ENCODE data around the gene CCP110.
A peak's percentile ranks its signal among the peaks of the same experiment; 100 is the strongest.

CCP110 gene

DNA sequence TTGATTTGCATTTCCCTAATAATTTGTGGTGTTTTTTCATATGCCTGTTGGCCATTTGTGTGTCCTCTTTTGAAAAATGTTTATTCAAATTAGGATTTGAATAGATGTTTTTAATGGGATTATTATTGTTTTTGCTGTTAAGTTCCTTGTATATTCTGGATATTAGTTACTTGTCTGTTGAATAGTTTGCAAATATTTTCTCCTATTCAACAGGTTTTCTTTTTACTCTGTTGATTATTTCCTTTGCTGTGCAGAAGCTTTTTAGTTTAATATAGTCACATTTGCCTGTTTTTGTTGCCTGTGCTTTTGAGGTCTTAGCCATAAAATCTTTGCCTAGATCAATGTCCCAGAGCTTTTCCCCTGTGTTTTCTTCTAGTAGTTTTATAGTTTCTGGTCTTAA, 11.4 kb upstream of the CCP110 start:
- no peak for DNase-seq

- DNase-seq: peak; percentile 83
Measured at GRCh38 chr16:19513377-19514053, 10.2 kb upstream of the CCP110 start.

GRCh38 chr16:19515757-19516156, 8.0 kb upstream of the CCP110 start:
- DNase-seq: no peak

DNA sequence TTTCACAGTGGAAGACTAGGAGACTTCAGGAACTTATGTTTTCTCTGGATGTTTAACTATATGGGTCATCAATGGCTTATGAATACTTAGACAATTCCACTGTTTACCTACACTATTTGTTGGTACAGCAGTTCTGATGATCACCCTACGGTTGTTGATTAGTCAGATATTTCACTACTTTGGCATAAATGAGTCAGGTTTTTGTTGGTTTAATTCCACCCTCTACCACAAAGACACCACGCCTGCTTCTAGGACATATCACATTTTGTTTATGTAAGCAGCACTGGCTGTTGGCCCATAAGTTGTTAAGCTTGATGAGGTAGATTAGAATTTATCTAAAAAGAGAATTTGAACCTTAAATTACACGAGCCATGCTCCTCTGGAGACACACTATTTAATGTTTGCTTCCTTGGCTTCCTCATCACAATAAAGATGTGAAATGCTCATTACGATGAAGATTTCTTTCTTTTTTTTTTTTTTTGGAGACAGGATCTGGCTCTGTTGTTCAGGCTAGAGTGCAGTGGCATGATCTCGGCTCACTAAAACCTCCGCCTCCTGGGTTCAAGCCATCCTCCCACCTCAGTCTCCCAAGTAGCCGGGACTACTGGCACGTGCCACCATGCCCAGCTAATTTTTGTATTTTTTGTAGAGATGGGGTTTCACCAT, 6.2 kb upstream of the CCP110 start:
- DNase-seq: peak; percentile 80

DNA sequence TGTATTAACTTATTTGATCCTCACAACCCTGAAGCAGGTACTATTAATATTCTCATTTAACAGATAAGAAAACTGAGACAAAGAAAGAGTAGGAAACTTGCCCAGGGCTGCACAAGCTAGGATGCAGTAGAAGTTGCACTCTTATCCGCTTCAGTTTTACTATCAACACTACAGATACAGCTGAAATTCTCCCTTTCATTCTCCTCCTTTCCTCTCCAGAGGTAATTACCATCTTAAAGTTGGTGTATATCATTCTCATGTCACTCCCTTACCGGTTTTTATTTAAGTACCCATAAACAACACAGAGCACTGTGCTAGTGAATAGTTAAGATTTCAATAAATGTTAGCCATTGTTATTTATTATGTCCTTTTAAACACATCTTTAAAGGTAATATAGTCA, 5.4 kb upstream of the CCP110 start:
- DNase-seq: no peak

- peak; percentile 89 for DNase-seq
Measured at GRCh38 chr16:19520861-19521331, 2.8 kb upstream of the CCP110 start.

DNA sequence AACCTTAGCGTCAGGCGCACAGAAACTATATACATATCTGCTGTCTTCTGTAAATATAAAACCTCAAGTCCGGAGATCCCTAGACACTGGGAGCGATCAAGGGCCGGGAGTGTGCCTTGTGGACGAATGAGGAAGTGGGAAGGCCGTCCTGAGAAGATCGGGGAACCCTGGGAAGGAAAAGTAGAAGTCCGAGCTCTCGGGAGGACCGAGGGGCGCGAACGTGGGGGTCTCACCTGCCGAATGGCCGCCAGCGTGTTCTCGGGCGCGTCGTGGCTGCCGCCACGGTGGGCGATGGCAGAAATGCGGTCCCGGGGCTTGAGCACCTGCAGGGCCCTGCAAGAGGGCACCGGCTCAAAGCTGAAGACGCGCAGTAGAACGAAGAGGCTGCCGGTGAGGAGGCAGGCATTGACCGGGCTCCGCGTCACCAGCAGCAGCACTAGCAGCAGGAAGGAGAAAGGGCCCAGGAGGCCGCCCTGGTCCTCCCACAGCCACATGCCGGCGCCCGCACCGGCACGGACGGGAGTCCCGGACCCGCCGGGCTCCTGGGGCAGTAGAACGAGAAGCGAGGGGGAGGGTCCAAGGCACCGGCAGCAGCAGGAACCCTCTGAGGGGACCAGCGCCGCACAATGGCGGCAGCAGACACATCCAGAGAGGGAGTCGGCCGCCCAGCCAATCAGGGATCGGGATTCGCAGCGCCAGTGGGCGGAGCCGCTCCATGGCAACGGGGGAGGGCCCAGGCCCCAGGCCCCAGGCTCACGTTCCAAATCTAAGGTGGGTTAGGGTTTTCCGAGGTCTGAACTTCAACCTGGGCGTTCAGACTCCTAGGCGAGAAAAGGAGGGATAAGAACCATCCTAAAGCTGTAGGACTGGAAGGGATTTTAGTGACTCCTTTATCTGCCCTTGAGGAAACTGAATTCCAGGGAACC, 2.0 kb upstream of the CCP110 start, which contains the start of gene GDE1:
Gene GDE1, minus strand, starts transcription at position 628 of the 926 bp plus-strand sequence. Its CDS starts 134 bp downstream, at position 494.
- DNase-seq: peak; percentile 96

DNA sequence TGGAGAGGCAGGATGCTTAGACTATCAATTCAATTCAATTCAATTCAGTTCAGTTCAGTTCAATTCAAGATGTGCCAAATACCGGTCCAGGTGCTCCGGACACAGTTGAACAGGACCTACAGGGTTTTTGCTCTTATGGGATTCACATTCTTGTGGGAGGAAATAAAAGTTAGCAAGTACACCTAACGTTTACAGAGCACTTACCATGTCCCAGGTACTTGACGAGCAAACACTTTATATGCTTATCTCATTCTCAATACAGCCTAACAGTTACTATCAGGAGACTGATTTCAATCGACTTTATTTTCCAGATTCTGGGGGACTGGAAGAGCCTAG, 1.4 kb upstream of the CCP110 start:
- DNase-seq: no peak

DNA sequence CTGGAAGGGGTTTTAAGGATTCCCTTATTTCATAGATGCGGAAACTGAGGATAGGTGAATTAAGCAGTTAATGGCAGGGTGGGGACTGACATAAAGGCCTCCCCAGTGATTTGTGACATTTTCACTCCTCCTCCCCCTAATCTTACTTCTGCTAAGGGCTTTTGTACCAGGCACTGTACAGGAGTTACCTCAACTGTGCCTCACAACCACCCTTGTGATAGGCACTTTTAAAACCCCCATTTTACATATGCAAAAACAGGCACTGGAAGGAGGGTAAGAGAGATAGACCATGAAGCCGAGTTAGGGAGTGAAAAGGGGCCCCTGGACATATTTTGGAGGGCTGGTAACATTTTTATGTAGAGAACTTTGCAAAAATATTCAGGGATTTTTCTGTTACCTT, 982 bp upstream of the CCP110 start:
- peak; percentile 18 for DNase-seq

GRCh38 chr16:19523184-19523558, 571 bp upstream of the CCP110 start:
- no peak for DNase-seq

- DNase-seq: no peak
Measured at GRCh38 chr16:19524356-19524615, 544 bp downstream of the CCP110 start.

DNA sequence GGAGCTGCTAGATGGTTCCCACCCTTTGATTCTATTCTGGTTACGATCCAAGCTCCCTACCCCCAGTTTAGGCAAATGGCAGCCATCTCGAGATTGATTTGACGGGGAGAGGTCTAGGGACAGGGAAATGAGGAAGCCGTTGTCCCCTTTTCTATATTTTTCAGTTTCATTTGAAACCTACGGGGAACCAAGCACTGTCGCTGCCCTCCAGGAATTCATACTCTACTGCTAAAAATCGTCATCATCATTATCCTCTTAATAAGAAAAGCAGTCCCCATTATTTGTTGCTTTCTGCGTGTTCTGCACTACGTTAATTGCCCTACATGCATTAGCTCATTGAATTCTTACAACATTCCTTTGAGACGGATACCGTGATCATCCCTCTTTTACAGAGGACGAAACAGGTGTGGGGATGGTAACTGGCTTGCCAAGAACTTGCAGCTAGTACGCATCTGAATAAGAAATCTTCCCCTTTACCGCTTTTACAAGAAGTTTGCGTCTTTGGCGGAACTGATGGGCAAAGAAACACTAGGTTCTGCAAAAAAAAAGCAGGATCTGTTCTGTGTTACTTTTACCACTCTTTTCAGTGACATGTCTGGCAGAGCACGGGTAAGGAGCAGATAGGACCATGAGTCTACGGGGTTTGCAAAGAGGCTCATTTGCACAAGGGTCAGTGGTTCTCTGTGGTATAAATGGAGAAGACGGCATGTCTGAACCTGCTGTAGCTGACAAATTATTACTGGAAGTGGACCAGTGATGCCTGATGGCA, 1.1 kb downstream of the CCP110 start:
- DNase-seq: peak; percentile 58

DNA sequence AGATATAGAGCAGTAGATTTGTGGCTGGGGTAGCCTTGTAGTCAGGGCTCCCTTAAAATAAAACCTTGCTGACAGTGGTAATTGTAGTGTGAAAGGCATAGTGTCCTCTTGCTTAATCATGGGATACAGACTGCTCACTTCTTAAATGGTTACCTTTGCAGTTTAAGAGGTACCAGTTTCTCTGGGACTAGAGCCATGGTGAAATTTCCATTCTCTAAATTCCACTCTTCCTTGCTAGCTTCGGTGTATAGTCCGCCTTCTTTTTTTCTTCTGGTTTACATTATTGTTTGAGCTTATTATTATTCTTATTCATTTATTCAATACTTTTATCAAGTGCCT, 1.6 kb downstream of the CCP110 start:
- no peak for DNase-seq

DNA sequence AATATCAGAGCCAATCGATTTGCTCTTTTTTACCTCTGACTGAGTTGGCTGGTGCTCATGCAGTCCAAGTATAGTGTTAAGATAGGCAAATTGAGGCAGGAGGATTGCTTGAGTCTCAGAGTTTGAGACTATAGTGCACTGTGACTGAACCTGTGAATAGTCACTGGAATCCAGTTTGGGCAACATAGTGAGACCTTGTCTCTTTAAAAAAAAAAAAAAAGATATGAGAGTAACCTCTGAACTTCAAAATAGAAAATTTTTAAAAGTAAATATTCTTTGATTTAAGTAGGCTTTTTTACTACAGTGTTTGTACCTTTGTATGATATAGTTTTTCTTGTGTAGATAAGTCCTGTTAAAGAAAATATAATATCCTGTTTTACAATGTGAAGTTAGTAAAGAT, 3.4 kb downstream of the CCP110 start:
- no peak for DNase-seq

DNA sequence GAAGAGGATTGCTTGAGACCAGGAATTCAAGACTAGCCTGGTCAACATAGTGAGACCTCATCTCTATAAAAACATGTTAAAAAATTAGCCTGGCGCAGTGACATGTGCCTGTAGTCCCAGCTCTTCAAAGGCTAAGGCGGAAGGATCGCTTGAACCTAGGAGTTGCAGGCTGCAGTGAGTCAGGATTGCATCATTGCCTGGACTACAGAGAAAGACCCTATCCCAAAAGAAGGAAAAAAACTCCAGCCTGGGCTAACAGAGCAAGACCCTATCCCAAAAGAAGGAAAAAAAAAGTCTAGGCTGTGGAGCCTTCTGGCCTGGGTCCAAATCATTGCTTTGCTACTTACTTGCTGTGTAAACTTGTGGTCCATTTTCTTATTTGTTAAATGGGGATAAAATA, 4.9 kb downstream of the CCP110 start:
- no peak for DNase-seq

DNA sequence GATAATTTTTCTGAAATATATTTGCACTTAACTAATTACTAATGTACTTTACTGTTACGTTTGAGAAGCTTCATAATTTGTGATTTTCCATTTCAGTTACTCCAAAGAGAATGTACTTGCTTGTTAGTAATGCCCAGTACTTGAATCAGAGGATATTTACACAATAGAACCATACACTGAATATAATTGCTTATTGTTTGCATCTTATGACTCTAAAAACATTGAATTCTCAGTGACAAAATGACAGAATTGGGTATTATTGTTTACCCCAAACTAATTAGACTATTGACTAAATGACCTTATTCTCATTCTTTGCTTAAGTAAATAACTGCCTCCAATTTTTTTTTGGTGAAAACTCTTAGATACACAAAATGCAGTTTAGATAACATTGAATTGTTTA, 8.9 kb downstream of the CCP110 start:
- DNase-seq: no peak

DNA sequence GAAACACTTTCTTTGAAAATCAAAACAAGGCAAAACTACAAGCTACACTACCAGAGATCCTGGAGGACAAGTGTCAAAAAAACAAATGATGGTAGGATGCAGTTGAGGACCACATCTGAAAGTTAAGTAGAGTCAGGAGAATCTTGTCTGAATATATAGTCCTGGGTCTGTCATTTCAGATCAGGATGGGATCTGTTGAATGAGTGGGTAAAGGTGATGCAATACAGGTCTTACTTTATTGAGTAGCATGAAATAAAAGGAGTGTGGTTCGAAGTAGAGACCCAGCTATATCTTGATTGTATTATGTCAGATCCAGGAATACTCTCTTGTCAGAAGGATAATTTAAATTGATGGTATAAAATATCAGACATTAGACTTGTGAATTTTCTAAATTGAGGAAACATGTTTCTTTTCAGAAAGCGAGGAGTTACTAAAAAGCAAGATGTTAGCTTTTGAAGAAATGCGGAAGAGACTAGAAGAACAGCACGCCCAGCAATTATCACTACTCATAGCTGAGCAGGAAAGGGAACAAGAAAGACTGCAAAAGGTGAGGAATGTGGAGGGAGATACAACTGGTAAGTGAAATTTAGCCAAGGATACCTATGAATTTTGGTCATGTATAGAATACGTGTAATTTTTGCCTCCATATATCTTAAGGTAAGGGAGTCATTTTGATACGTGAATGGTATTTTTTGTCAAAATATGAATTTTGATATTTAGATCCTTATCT, 16.7 kb downstream of the CCP110 start:
- DNase-seq: no peak

GRCh38 chr16:19542138-19542821, 18.5 kb downstream of the CCP110 start:
- no peak for DNase-seq

GRCh38 chr16:19543278-19543996, 19.7 kb downstream of the CCP110 start:
- DNase-seq: peak; percentile 57

DNA sequence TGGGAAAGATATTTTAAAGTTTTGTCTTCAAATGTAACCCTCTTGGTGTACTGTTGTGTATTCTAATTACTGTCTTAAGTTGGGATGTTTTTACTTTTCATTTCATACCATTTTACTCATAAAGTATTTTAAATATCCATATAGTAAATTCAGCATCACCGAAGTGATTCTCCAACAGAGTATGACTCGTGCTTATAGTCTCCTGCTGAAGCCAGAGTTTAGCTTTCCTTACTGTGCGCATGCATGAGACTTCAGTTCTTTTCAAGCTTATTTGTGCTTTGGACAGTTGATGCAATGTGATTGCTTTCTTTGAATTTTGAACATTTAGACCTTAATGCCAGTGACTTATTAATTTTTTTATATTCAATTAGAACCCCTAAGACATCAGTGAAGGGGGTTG, 24.4 kb downstream of the CCP110 start:
- DNase-seq: no peak

GRCh38 chr16:19549673-19550072, 25.9 kb downstream of the CCP110 start:
- DNase-seq: no peak
